GM21367 (cell line): ENCODE measurements around the gene MACO1.
"Not testable (repeated sequence)": the region's sequence is repeated elsewhere in the genome, so short reads cannot be mapped to it uniquely, and the experiment has no call there.

Source experiments
- ATAC-seq: cut with Tn5 transposase; IDR thresholded peaks from one replicate; pipeline ENCODE4 v1.9.1; 2021; ENCODE audit not compliant: unreplicated experiment

MACO1 gene

GRCh38 chr1:25420715-25421114, 10.0 kb upstream of the MACO1 start, which contains the start of gene RHCE:
Gene RHCE (minus strand): TSS chr1:25420825. CDS start chr1:25420786, 39 bp downstream.
- not testable (repeated sequence) for ATAC-seq

DNA sequence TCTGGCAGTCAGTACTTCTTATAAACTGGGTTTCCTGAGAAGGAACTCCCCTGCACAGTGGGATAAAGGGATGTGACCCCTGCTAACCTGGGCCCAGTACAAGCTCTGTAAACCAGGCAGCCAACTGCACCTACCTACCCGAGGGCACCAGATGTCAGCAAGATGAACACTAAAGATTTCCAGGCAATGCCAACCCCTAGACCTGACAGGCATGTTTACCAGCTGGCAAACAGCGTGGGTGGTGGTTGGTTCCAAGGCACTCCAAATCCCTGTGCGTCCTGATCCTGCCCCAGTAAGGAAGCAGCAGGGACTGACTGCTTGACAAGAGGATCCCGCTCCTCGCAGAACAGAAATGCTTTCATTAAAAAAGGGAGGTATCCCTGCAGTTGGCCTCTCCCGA, 7.5 kb upstream of the MACO1 start:
- not testable (repeated sequence) for ATAC-seq

- ATAC-seq, result no peak
These were observed 5.3 kb upstream of the MACO1 start for GRCh38 chr1:25425098-25426085.

DNA sequence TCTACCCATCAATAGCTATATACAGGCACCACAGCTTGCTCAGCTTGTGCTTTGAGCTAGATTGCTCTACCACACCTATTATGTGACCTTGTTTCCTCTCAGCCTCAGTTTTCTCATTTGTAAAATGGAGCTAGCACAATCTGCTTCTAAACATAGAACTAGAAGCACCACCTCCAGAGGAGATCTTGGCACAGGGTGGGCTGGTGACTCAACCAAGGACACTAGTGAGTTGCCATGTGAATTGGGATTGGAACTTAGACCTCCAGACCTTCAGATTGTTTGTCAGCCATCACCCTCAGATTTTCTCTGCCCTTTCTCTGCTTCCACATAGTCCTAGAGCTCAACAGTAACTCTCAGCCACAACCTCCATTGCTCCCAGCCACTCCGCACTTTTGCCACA, 3.0 kb upstream of the MACO1 start:
- no peak for ATAC-seq

DNA sequence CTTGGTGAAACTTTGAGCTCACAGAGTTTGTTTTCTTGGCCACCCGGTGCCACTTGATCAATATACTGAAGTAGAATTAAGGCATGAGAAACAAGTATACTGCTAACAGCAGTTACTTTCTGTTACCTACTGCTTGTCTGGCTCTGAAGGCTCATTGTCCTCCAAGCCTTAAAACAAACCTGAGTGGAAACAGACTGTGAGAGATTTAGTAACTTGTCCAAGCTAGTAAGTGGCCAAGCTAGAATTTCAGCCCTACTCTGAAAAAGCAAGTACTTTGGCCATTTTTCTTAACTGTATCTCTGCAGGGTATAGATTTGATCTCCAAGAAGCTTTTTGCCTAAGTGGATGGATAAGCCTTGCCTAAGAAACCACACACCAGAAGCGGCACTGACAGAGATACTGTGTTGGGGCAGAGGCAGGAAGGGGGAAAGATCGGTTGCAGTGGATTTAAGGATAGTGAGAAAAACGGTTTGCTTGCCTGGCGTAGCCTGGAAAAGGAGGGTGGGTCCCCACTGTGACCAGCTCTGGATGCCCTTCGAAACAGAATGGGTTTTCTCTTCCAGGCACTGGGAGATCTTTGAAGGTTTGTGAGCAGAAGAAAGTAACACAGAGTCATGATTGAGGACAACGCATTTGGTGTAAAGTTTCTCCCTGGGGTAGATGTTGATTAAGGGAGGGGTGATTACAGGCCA, 2.1 kb upstream of the MACO1 start:
- no peak for ATAC-seq

- peak; percentile 21 for ATAC-seq
These were observed 527 bp downstream of the MACO1 start for GRCh38 chr1:25430967-25431881.

GRCh38 chr1:25431955-25432719, 1.4 kb downstream of the MACO1 start:
- ATAC-seq, result no peak

DNA sequence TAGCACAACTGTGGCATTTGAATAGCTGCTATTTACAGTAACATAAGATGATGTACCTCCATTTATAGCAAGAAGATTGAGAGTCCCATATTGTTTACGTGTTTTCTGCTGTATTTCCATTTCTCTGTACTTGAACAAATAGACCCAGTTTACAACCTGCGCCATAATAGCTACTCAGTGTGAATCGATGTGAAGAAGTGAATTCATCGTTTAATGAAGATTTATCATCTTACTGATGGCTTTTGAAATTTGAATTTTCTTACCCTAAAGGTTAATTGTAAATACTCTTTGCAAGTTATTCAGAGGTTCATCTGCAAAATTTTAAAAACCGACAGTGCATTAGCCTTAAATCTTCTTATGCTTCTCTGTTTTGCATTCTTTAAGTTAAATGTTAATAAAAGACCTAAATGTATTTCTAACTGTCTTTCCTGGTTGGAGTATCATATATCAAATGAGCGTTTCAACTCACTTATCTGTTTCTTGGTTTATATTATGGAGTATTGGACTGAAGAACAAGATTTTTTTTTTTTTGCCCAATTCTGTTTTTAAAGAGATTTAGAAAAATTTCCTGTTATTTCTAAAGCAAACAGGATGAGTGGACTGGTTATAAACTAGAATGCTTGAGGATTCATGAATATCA, 2.2 kb downstream of the MACO1 start:
- no peak for ATAC-seq

GRCh38 chr1:25433389-25434186, 2.9 kb downstream of the MACO1 start:
- no peak for ATAC-seq

DNA sequence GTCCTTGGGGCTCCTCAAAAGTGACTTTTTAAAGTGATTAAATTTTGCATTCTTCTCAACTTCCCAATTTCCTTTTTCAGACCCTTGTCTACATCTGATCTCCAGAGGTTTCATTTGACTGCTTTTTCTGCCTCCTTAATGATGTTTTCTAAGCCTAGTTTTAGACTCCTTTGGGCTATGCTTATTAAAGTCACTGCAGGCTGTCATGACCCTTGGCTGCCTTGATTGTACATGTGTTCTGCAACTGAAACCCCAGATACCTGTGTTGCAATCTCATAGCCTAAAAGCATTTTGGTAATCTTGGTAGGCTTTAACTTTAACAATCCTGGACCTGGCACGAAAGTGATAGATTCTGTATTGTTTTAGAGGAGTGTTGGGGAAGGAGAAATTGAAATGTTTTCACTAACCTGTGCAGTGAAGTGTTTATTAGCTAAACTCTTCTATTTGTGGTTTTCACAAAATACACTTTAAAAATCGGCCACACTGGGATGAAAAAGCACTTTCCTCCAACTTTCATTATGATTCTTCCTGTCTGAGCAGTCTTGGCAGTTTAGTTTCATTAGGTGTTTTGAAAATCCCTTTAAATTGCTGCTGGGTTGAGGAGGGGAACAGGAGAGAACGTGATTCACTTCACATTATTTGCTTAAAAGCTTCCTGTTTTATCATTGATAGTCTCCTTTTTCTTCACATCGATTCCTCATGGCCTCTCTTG, 4.9 kb downstream of the MACO1 start:
- no peak for ATAC-seq

DNA sequence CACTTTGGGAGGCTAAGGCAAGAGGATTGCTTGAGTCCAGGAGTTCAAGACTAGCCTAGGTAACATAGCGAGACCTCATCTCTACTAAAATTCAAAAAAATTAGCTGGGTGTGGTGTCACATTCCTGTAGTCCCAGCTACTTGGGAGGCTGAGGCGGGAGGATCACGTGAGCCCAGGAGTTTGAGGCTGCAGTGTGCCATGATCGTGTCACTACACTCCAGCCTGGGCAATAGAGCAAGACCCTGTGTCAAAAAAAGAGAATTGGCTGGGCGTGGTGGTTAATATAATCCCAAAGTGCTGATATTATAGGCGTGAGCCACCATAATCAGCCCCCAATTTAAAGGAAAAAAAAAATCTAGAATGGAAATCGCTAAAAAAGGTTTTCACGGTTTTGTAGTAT, 7.0 kb downstream of the MACO1 start:
- ATAC-seq, result no peak

- ATAC-seq, result no peak
These were observed 8.6 kb downstream of the MACO1 start for GRCh38 chr1:25439287-25439686.

DNA sequence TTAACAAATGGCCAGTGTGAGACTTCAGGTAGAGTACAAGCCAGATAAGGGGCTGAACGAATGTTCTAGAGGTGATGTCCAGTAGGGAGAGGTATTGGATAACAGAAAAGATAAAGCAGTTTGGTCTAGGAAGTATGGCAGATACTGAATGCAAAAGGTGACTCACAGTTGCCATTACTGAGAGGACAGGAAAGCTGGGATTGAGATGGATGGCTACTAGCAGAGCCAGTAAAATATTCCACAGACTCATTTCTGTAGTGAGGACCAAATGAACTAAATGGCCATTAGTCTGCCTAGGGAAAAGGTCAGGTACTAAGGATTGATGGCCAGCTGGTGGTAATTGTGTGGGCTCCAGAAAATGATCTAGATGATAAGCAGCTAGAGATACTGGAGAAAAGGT, 11.5 kb downstream of the MACO1 start:
- ATAC-seq, result no peak

GRCh38 chr1:25443030-25443699, 12.5 kb downstream of the MACO1 start:
- ATAC-seq, result no peak

GRCh38 chr1:25444604-25445003, 13.9 kb downstream of the MACO1 start:
- ATAC-seq, result not testable (repeated sequence)

- ATAC-seq, result no peak
These were observed 15.4 kb downstream of the MACO1 start for GRCh38 chr1:25445993-25446538.

GRCh38 chr1:25447547-25447946, 16.9 kb downstream of the MACO1 start:
- ATAC-seq, result no peak
